Measurements from ENCODE around the gene ELP2. TPM values are rescaled to one million over a fixed set of nuclear protein-coding genes. Genes with fewer than 3 reads are reported as not detected.
"Not testable (repeated sequence)": the region's sequence is repeated elsewhere in the genome, so short reads cannot be mapped to it uniquely, and the experiment has no call there.

The ELP2 gene
- total and polyA plus RNA-seq, 2 donors from 2014 or later: 55.9 to 74.0 TPM

DNA sequence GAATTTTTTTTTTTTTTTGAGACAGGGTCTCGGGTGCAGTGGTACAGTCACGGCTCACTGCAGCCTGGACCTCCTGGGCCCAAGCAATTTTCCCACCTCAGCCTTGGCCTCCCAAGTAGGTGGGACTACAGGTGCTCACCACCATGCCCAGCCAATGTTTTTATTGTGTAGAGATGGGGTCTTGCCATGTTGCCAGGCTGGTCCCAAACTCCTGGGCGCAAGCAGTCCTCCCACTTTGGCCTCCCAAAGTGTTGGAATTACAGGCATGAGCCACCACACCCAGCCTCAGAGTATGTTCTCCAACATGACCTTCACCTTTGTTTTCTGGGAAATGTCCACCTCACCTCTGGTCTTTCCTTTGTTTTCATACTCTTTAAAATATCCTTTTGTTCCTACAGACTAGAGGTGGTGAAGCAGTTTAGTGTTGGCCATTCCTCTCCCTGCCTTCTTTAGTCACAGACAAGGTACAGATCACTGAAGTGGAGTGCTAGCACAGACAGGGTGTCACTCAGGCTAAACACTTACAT lies 38.1 kb downstream of the ELP2 start:
- H3K36me3 ChIP-seq (ENCODE audit: control insufficient read depth in 2 of 3, insufficient read depth in 3 of 3, low read length in 3 of 3): peaks cover 11 to 42% (median 22%) of the 10 kb centered on the region in 3 donors
- H3K9ac ChIP-seq (ENCODE audit: low read length in 3 of 3): no peak overlapping the region
- H3K4me1 ChIP-seq (ENCODE audit: control insufficient read depth in 2 of 3, insufficient read depth in 2 of 3, low read depth in 1 of 3, low read length in 3 of 3): no peaks in the 10 kb centered on the region
- no peak overlapping the region for H3K27ac ChIP-seq (ENCODE audit: low read depth in 2 of 2, low read length in 2 of 2)
- intact Hi-C loops (cut with DNase I): no loop called here
- no peak overlapping the region for H3K4me3 ChIP-seq (ENCODE audit: low read length in 3 of 3)
- TF ChIP-seq, protein P1, sequence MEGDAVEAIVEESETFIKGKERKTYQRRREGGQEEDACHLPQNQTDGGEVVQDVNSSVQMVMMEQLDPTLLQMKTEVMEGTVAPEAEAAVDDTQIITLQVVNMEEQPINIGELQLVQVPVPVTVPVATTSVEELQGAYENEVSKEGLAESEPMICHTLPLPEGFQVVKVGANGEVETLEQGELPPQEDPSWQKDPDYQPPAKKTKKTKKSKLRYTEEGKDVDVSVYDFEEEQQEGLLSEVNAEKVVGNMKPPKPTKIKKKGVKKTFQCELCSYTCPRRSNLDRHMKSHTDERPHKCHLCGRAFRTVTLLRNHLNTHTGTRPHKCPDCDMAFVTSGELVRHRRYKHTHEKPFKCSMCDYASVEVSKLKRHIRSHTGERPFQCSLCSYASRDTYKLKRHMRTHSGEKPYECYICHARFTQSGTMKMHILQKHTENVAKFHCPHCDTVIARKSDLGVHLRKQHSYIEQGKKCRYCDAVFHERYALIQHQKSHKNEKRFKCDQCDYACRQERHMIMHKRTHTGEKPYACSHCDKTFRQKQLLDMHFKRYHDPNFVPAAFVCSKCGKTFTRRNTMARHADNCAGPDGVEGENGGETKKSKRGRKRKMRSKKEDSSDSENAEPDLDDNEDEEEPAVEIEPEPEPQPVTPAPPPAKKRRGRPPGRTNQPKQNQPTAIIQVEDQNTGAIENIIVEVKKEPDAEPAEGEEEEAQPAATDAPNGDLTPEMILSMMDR (IDR thresholded peaks at IDR 0.05; ENCODE audit: borderline replicate concordance, extremely low read depth, insufficient read depth): no peak
- no peaks in the 10 kb centered on the region for H3K27me3 ChIP-seq (ENCODE audit: control insufficient read depth, insufficient read depth, low read length)
- H3K9me3 ChIP-seq (ENCODE audit: control insufficient read depth in 2 of 3, insufficient read depth in 1 of 3, low read length in 3 of 3): no peaks in the 10 kb centered on the region
- no peak for FAIRE-seq
- no peak for DNase-seq

DNA sequence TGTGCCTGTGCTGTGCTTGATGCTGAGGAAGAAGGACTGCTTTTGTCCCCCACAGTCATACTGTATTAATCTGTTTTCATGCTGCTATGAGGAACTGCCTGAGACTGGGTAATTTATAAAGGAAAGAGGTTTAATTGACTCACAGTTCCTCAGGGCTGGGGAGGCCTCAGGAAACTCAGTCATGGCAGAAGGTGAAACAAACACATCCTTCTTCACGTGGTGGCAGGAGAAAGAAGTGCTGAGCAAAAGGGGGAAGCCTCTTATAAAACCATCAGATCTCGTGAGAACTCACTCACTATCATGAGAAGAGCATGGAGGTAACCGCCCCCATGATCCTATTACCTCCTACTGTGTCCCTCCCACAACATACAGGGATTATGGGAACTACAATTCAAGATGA lies 38.6 kb downstream of the ELP2 start:
- DNase-seq; intact Hi-C loops (cut with DNase I); H3K27me3 ChIP-seq (ENCODE audit: control insufficient read depth, insufficient read depth, low read length); H3K27ac ChIP-seq (ENCODE audit: low read depth in 2 of 2, low read length in 2 of 2); H3K9me3 ChIP-seq (ENCODE audit: control insufficient read depth in 2 of 3, insufficient read depth in 1 of 3, low read length in 3 of 3); FAIRE-seq; H3K4me3 ChIP-seq (ENCODE audit: low read length in 3 of 3); H3K4me1 ChIP-seq (ENCODE audit: control insufficient read depth in 2 of 3, insufficient read depth in 2 of 3, low read depth in 1 of 3, low read length in 3 of 3); H3K9ac ChIP-seq (ENCODE audit: low read length in 3 of 3): not testable (repeated sequence)
- H3K36me3 ChIP-seq (ENCODE audit: control insufficient read depth in 2 of 3, insufficient read depth in 3 of 3, low read length in 3 of 3): peaks cover 11 to 42% (median 22%) of the 10 kb centered on the region in 3 donors

DNA sequence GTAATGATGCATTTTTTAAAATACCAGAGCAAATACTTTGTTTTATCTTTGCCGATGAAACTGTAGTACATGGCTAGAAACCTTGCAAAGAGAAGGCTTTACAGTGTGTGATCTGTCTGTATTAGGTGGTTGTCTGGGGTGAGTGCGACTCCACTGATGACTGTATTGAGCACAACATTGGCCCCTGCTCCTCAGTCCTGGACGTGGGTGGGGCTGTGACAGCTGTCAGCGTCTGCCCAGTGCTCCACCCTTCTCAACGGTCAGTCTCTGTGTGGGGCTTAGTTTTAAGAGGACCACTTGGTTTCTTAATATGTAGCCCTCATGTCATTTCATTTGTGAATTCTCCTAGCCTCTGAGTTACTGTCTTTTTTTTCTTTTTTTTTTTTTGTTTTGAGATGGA lies 40.2 kb downstream of the ELP2 start:
- no peak for FAIRE-seq
- TF ChIP-seq, protein P1 (IDR thresholded peaks at IDR 0.05; ENCODE audit: borderline replicate concordance, extremely low read depth, insufficient read depth): no peak
- intact Hi-C loops (cut with DNase I): no loop called here
- H3K36me3 ChIP-seq (ENCODE audit: control insufficient read depth in 2 of 3, insufficient read depth in 3 of 3, low read length in 3 of 3): peaks cover 7 to 37% (median 23%) of the 10 kb centered on the region in 3 donors
- no peaks in the 10 kb centered on the region for H3K9me3 ChIP-seq (ENCODE audit: control insufficient read depth in 2 of 3, insufficient read depth in 1 of 3, low read length in 3 of 3)
- H3K4me3 ChIP-seq (ENCODE audit: low read length in 3 of 3): no peak overlapping the region
- H3K27ac ChIP-seq (ENCODE audit: low read depth in 2 of 2, low read length in 2 of 2): no peak overlapping the region
- no peaks in the 10 kb centered on the region for H3K27me3 ChIP-seq (ENCODE audit: control insufficient read depth, insufficient read depth, low read length)
- no peak for DNase-seq
- H3K9ac ChIP-seq (ENCODE audit: low read length in 3 of 3): no peak overlapping the region
- no peaks in the 10 kb centered on the region for H3K4me1 ChIP-seq (ENCODE audit: control insufficient read depth in 2 of 3, insufficient read depth in 2 of 3, low read depth in 1 of 3, low read length in 3 of 3)

DNA sequence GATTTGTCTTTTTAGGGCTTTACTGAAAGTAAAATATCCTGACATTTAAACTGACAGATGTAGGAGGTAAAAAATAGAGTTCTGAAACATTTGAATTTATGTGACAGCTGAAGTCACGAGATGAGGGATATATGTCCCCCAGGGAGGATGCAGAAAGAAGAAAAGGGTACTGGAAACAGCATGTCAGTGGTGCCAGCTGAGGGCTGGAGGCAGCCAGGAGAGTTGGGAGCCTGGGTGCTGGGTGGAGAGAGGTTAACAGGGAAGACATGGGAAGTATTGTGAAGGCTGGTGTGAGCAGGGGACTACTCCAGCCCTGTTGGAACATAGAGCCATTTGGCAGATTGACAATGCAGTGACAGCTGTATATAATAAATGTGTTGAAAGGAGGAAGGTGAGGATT lies 45.8 kb downstream of the ELP2 start:
- no peak for FAIRE-seq
- intact Hi-C loops (cut with DNase I): no loop called here
- no peak overlapping the region for H3K27ac ChIP-seq (ENCODE audit: low read depth in 2 of 2, low read length in 2 of 2)
- no peak overlapping the region for H3K9ac ChIP-seq (ENCODE audit: low read length in 3 of 3)
- peaks cover 2 to 26% (median 18%) of the 10 kb centered on the region in 3 donors for H3K36me3 ChIP-seq (ENCODE audit: control insufficient read depth in 2 of 3, insufficient read depth in 3 of 3, low read length in 3 of 3)
- TF ChIP-seq, protein P1 (IDR thresholded peaks at IDR 0.05; ENCODE audit: borderline replicate concordance, extremely low read depth, insufficient read depth): no peak
- no peaks in the 10 kb centered on the region for H3K9me3 ChIP-seq (ENCODE audit: control insufficient read depth in 2 of 3, insufficient read depth in 1 of 3, low read length in 3 of 3)
- no peak overlapping the region for H3K4me3 ChIP-seq (ENCODE audit: low read length in 3 of 3)
- H3K4me1 ChIP-seq (ENCODE audit: control insufficient read depth in 2 of 3, insufficient read depth in 2 of 3, low read depth in 1 of 3, low read length in 3 of 3): no peaks in the 10 kb centered on the region
- no peaks in the 10 kb centered on the region for H3K27me3 ChIP-seq (ENCODE audit: control insufficient read depth, insufficient read depth, low read length)
- DNase-seq: no peak
